Liver (tissue), 9 donors: Measurements from ENCODE around the gene KLHL15. TPM values are rescaled to one million over a fixed set of nuclear protein-coding genes. Genes with fewer than 3 reads are reported as not detected.

ENCODE experiments used
- DNase-seq: peaks from one replicate; pipeline ENCODE4 v3.0.0-alpha.2; 2017; ENCODE audit warnings: low spot score
- H3K27ac ChIP-seq, 2 donors: one replicate each; pipeline ENCODE4 v1.7.0; 2013; ENCODE audit warnings: inconsistent platforms in 2 of 2, low read length in 2 of 2, control low read depth in 1 of 2, low read depth in 1 of 2, mild to moderate bottlenecking in 1 of 2
- H3K27me3 ChIP-seq, 4 donors: one replicate each; pipeline versions ENCODE4 v1.6.1 to v1.7.0; 2013; ENCODE audit warnings: low read length in 3 of 4, inconsistent platforms in 1 of 4, mild to moderate bottlenecking in 1 of 4, moderate library complexity in 1 of 4; ENCODE audit not compliant: control insufficient read depth in 4 of 4, insufficient read depth in 4 of 4
- H3K36me3 ChIP-seq, 4 donors: one replicate each; pipeline versions ENCODE4 v1.6.1 to v1.7.0; 2013; ENCODE audit warnings: low read length in 3 of 4, mild to moderate bottlenecking in 3 of 4, low read depth in 1 of 4, moderate library complexity in 1 of 4; ENCODE audit not compliant: control insufficient read depth in 4 of 4, insufficient read depth in 3 of 4
- H3K4me1 ChIP-seq, 4 donors: one replicate each; pipeline versions ENCODE4 v1.6.1 to v1.7.0; 2013; ENCODE audit warnings: low read length in 3 of 4, mild to moderate bottlenecking in 3 of 4, moderate library complexity in 1 of 4; ENCODE audit not compliant: control insufficient read depth in 4 of 4, insufficient read depth in 4 of 4
- H3K4me3 ChIP-seq, 3 donors: one replicate each; pipeline versions ENCODE4 v1.6.1 to v1.7.0; 2013; ENCODE audit warnings: low read length in 3 of 3, control low read depth in 1 of 3, low read depth in 1 of 3, mild to moderate bottlenecking in 1 of 3
- H3K9ac ChIP-seq, 2 donors: one replicate each; pipeline ENCODE4 v1.7.0; 2013; ENCODE audit warnings: low read length in 2 of 2, mild to moderate bottlenecking in 2 of 2, moderate library complexity in 2 of 2, control low read depth in 1 of 2, low read depth in 1 of 2
- H3K9me3 ChIP-seq, 4 donors: one replicate each; pipeline versions ENCODE4 v1.6.1 to v1.7.0; 2013; ENCODE audit warnings: low read length in 3 of 4; ENCODE audit not compliant: control insufficient read depth in 4 of 4
- ATF3 ChIP-seq: IDR thresholded peaks from 2 replicates; pipeline ENCODE4 v1.6.1; 2016; ENCODE audit warnings: antibody characterized with exemption
- EGR1 ChIP-seq, 2 donors: IDR thresholded peaks; 2 replicates each; pipeline ENCODE4 v1.6.1; 2016 to 2018; ENCODE audit warnings: antibody characterized with exemption in 2 of 2, low read depth in 2 of 2
- FOXA1 ChIP-seq: IDR thresholded peaks from 2 replicates; pipeline ENCODE4 v1.6.1; 2016; ENCODE audit warnings: antibody characterized with exemption
- FOXA2 ChIP-seq: IDR thresholded peaks from 2 replicates; pipeline ENCODE4 v1.6.1; 2016; ENCODE audit warnings: antibody characterized with exemption
- GABPA ChIP-seq, 2 donors: IDR thresholded peaks in 1 of 2; conservative IDR thresholded peaks in 1 of 2; 2 replicates each; pipeline ENCODE4 v1.6.1; 2016; ENCODE audit warnings: antibody characterized with exemption in 2 of 2, mild to moderate bottlenecking in 1 of 2, moderate library complexity in 1 of 2
- MAX ChIP-seq: IDR thresholded peaks from 2 replicates; pipeline ENCODE4 v1.6.1; 2016; ENCODE audit warnings: antibody characterized with exemption
- NR2F2 ChIP-seq: IDR thresholded peaks from 2 replicates; pipeline ENCODE4 v1.6.1; 2016; ENCODE audit warnings: antibody characterized with exemption
- RAD21 ChIP-seq, 2 donors: IDR thresholded peaks; 2 replicates each; pipeline ENCODE4 v1.6.1; 2016; ENCODE audit warnings: antibody characterized with exemption in 2 of 2, mild to moderate bottlenecking in 2 of 2
- RXRA ChIP-seq, 2 donors: IDR thresholded peaks; 2 replicates each; pipeline ENCODE4 v1.6.1; 2017 to 2018; ENCODE audit warnings: antibody characterized with exemption in 2 of 2, mild to moderate bottlenecking in 1 of 2
- SP1 ChIP-seq: IDR thresholded peaks from 2 replicates; pipeline ENCODE4 v1.6.1; 2018; ENCODE audit warnings: antibody characterized with exemption, mild to moderate bottlenecking
- TAF1 ChIP-seq: conservative IDR thresholded peaks from 2 replicates; pipeline ENCODE4 v1.6.1; 2016; ENCODE audit warnings: antibody characterized with exemption, mild to moderate bottlenecking
- ZBTB33 ChIP-seq: IDR thresholded peaks from 2 replicates; pipeline ENCODE4 v1.6.1; 2016; ENCODE audit warnings: antibody characterized with exemption
- WGBS: extraction: QIAGEN DNeasy Blood & Tissue Kit; methylation state at CpG from one replicate; pipeline ENCODE4 v1.1.7; 2013; 5-methylcytosine and 5-hydroxymethylcytosine counted together
- polyA plus RNA-seq, 2 donors: library from polyadenylated mRNA; stranded (reverse) in 1 of 2; unstranded in 1 of 2; fragments of 200-250 nt in 1 of 2; fragments of >200 nt in 1 of 2; fragmentation: Nextera tagmentation in 1 of 2; extraction: Ambion mirVana in 1 of 2; gene quantifications; one replicate each; pipeline versions ENCODE4 v1.2.1 to v1.2.3, GENCODE V29; 2013 to 2015
- total RNA-seq, 2 donors: library from RNA; depleted of rRNA; stranded (reverse); fragments of >200 nt; gene quantifications; one replicate each; pipeline ENCODE4 v1.2.3, GENCODE V29; 2014
- donor health status: healthy.
- donor health status: healthy.
- donor health status: healthy.
- donor health status: healthy.
- donor health status: healthy.

Gene KLHL15
- total and polyA plus RNA-seq, 4 donors: 1.4 to 10.6 (median 6.1) TPM

GRCh38 chrX:23935106-23935505, 91.9 kb downstream of the KLHL15 start:
- no peak overlapping the region for H3K27ac ChIP-seq
- no peak overlapping the region for H3K9ac ChIP-seq
- H3K9me3 ChIP-seq: no peaks in the 10 kb centered on the region
- no peaks in the 10 kb centered on the region for H3K4me1 ChIP-seq
- TF ChIP-seq TAF1 (no peak), GABPA (IDR thresholded peaks at IDR 0.05 in 1 of 2, conservative IDR thresholded peaks at IDR 0.05 in 1 of 2) (no peak), RXRA (IDR thresholded peaks at IDR 0.05) (no peak), ATF3 (no peak), EGR1 (IDR thresholded peaks at IDR 0.05; ENCODE audit: low read depth in 2 of 2) (no peak), RAD21 (IDR thresholded peaks at IDR 0.05) (no peak), FOXA1 (no peak), ZBTB33 (no peak), MAX (no peak), FOXA2 (no peak), SP1 (no peak), NR2F2 (no peak)
- WGBS: 96% methylated on average over 11 of the region's 11 CpGs
- no peak overlapping the region for H3K4me3 ChIP-seq
- no peaks in the 10 kb centered on the region for H3K36me3 ChIP-seq
- H3K27me3 ChIP-seq: peaks cover 0 to 3% (median 0%) of the 10 kb centered on the region in 4 donors
- DNase-seq: no peak

Other genes starting within 250 kb of the KLHL15 start
- 100 to 1,000 TPM; 105 to 388 TPM for gene SAT1, start 244.0 kb downstream of the KLHL15 start, total RNA-seq
- gene SAT1, start 244.0 kb downstream of the KLHL15 start, polyA plus RNA-seq: 100 to 1,000 TPM; 204 to 780 TPM
- gene APOO, start 119.2 kb downstream of the KLHL15 start, total RNA-seq: 1 to 10 TPM; 5.4 TPM
- gene APOO, start 119.2 kb downstream of the KLHL15 start, polyA plus RNA-seq: 10 to 100 TPM; 12.1 to 18.0 TPM
- gene CXorf58, start 119.2 kb downstream of the KLHL15 start, total RNA-seq: under 1 TPM; 0.05 to 0.17 TPM
- gene CXorf58, start 119.2 kb downstream of the KLHL15 start, polyA plus RNA-seq: not detected
- 10 to 100 TPM; 62.5 to 98.0 TPM for gene EIF2S3, start 27.8 kb upstream of the KLHL15 start, total RNA-seq
- 10 to 100 TPM; 24.9 to 32.4 TPM for gene EIF2S3, start 27.8 kb upstream of the KLHL15 start, polyA plus RNA-seq
- 10 to 100 TPM; 28.2 to 50.0 TPM for gene ZFX, start 122.5 kb upstream of the KLHL15 start, total RNA-seq
- gene ZFX, start 122.5 kb upstream of the KLHL15 start, polyA plus RNA-seq: 1 to 10 TPM; 3.8 to 9.7 TPM